Calu3 (cell line): ENCODE data around the gene CELSR1. TPM values are rescaled to one million over a fixed set of nuclear protein-coding genes. Genes with fewer than 3 reads are reported as not detected.

Experiments
- BruUV-seq: library from RNA; stranded (reverse); fragments of 400-500 nt; replicated peaks from 2 replicates; lab custom pipeline; 2021; lab: Mats Ljungman, UMichigan
- CTCF ChIA-PET: fragments of 300-600 bp; sonication (Branson Sonifier 250); formaldehyde crosslinking; loops from one replicate; lab custom pipeline; 2022; ENCODE audit warnings: antibody characterized with exemption; lab: Charles Lee
- DNase-seq: peaks from one replicate; pipeline ENCODE4 v3.0.0; 2022
- H3K27ac Mint-ChIP-seq: one replicate; pipeline ENCODE4 v1.8.0; 2022; ENCODE audit warnings: mixed read lengths; ENCODE audit not compliant: unreplicated experiment
- H3K27me3 Mint-ChIP-seq: one replicate; pipeline ENCODE4 v1.8.0; 2022; ENCODE audit warnings: mixed read lengths; ENCODE audit not compliant: unreplicated experiment
- H3K36me3 Mint-ChIP-seq: one replicate; pipeline ENCODE4 v1.8.0; 2022; ENCODE audit warnings: mild to moderate bottlenecking, moderate library complexity, mixed read lengths; ENCODE audit not compliant: insufficient read depth, unreplicated experiment
- H3K4me1 Mint-ChIP-seq: one replicate; pipeline ENCODE4 v1.8.0; 2022; ENCODE audit warnings: mild to moderate bottlenecking, low read depth, mixed read lengths; ENCODE audit not compliant: unreplicated experiment
- H3K4me3 Mint-ChIP-seq: one replicate; pipeline ENCODE4 v1.8.0; 2022; ENCODE audit warnings: mild to moderate bottlenecking, low read depth, moderate library complexity, mixed read lengths; ENCODE audit not compliant: unreplicated experiment
- H3K9me3 Mint-ChIP-seq: one replicate; pipeline ENCODE4 v1.8.0; 2022; ENCODE audit warnings: low read depth, mixed read lengths; ENCODE audit not compliant: unreplicated experiment
- CTCF ChIP-seq: fragments of 200-600 bp; IDR thresholded peaks from one replicate; pipeline ENCODE4 v1.8.0; 2022; ENCODE audit warnings: antibody characterized with exemption; ENCODE audit not compliant: unreplicated experiment
- intact Hi-C: fragments of 100-400 bp; cut with micrococcal nuclease; formaldehyde crosslinking; loops from one replicate; pipeline ENCODE4 v1.10.0; 2022; ENCODE audit not compliant: unreplicated experiment
- total RNA-seq: library from RNA; stranded (reverse); gene quantifications from 2 replicates; pipeline ENCODE4 v1.2.3, GENCODE V29; 2022

Gene CELSR1
- total RNA-seq, 1 experiment from 2014 or later: 45.5 TPM

DNA sequence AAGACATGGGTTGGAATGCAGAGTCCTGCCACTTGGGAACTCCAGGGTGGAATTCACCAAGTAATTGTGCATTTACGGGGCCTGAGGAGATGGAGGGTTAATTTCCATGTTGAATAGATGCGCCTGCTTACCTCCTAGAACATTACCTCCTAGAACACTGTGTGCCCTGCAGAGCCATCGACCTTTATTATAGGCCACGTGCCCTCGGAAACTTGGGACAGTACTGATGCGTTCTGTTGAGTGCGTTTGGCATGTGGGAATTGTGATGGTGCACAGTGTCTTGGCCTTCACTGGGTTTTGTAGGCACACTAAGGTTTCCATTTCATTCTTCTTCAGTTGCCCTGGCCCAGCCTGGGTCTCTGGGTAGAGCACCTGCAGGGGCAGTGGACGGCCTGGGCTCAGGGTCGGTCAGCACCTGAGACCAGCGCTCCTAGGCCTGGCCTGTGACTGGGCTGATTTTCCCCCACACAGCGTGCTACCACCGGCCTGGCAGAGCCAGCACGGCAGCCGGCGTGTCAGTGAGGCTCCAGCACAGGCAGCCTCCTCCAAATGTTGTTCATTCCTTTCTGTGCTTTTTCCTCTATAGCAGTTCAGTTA, 189.2 kb downstream of the CELSR1 start:
- Mint-ChIP-seq H3K4me3 (no peak overlapping the region), H3K36me3 (peaks cover 78% of the 10 kb centered on the region), H3K9me3 (no peaks in the 10 kb centered on the region), H3K27me3 (no peaks in the 10 kb centered on the region), H3K27ac (no peak overlapping the region), H3K4me1 (peaks cover 8% of the 10 kb centered on the region)
- DNase-seq: no peak
- intact Hi-C loops: no loop called here
- TF ChIP-seq CTCF: no peak
- CTCF ChIA-PET: no interaction called here
- BruUV-seq: no TSS peak

- TF ChIP-seq CTCF: no peak
- intact Hi-C loops: no loop called here
- CTCF ChIA-PET: no interaction called here
- H3K27me3 Mint-ChIP-seq: no peaks in the 10 kb centered on the region
- no TSS peak for BruUV-seq
- no peak overlapping the region for H3K27ac Mint-ChIP-seq
- H3K9me3 Mint-ChIP-seq: no peaks in the 10 kb centered on the region
- H3K4me1 Mint-ChIP-seq: peaks cover 3% of the 10 kb centered on the region
- no peak for DNase-seq
- H3K36me3 Mint-ChIP-seq: peaks cover 78% of the 10 kb centered on the region
- H3K4me3 Mint-ChIP-seq: no peak overlapping the region
Measured at GRCh38 chr22:46347646-46348045, 189.8 kb downstream of the CELSR1 start.

DNA sequence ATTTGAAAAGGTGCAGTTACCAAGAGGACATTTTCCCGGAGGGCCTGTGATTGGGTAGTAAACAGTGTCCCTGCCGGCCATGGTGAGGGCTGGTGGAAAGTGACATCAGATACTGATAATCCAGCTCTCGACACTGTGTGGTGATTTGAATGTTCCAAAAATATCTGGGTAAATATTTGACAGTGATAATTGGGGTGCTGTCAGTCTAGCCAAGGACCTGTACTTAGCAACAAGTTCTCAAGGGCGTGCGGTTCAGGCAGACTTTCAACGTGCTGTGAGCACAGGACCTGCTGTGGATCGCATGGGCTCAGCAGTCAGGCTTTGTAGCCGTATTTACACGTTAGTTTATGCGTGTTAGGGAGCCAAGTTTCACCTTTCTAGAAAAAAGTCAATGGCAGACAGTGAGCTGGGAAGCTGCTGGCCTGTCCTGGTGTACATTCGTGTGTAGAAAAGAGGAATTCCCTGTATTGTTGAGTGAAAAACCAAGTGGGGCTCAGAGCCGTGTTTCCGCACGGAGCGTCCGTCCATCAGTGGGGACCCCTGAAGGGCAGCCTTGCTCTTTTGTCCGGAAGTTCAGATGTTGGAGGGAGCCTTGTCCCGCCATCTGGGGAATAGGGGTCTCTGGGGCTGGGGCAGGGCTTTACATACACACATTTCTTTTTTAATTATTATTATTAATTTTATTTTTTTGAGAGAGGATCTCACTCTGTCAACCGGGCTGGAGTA, 190.6 kb downstream of the CELSR1 start:
- intact Hi-C loops: no loop called here
- Mint-ChIP-seq H3K27ac (no peak overlapping the region), H3K27me3 (no peaks in the 10 kb centered on the region), H3K9me3 (no peaks in the 10 kb centered on the region), H3K36me3 (peaks cover 74% of the 10 kb centered on the region), H3K4me3 (no peak overlapping the region), H3K4me1 (no peaks in the 10 kb centered on the region)
- no peak for TF ChIP-seq CTCF
- CTCF ChIA-PET: no interaction called here
- no TSS peak for BruUV-seq
- DNase-seq: no peak

GRCh38 chr22:46340676-46341075, 196.7 kb downstream of the CELSR1 start:
- BruUV-seq: no TSS peak
- no peak for TF ChIP-seq CTCF
- CTCF ChIA-PET: interaction anchor here (0.6 kb wide), 1 partner anchor 197 kb away, joined by 4 read pairs; no protein-coding TSS in a partner anchor
- peaks cover 69% of the 10 kb centered on the region for H3K36me3 Mint-ChIP-seq
- peaks cover 10% of the 10 kb centered on the region for H3K4me1 Mint-ChIP-seq
- no peak overlapping the region for H3K27ac Mint-ChIP-seq
- no peaks in the 10 kb centered on the region for H3K27me3 Mint-ChIP-seq
- H3K4me3 Mint-ChIP-seq: no peak overlapping the region
- no peak for DNase-seq
- intact Hi-C loops: no loop called here
- no peaks in the 10 kb centered on the region for H3K9me3 Mint-ChIP-seq
